ENCODE data around the gene FBXO42.

Gene FBXO42

DNA sequence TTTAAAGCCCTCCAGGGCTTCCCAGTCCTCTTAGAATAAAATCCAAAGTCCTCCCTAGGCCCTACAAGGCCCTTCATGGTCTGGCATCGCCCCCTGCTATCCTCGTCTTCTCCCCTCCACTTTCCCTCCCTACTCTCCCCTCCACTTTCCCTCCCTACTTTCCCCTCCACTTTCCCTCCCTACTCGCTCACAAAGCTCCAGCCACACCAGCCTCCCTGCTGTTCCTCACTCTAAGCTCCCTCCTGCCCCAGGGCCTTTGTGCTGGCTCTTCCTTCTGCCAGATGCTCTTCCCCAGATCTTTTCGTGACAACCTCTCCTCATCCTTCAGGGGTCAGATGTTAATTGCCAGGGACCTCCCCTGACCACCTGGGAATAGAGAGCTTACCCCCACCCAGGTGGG, 152.6 kb downstream of the FBXO42 start:
- DNase-seq: no peak

DNA sequence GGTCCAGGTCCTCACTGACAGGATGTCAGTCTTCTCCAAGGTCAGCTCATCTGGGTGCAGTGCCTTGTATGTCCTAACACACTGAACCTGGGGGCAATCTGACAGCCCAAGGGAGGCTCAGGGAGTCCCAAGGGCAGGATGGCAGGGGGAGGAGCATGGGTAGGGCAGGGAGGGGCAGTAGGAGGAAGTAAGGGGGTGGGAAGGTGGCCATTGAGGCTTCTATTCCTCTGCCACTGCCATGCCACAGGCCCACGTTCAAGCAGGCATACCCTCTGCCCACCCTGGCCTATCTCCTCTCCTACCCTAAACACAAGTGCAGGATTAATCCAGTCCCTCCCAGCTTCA, 153.2 kb downstream of the FBXO42 start:
- no peak for DNase-seq

DNA sequence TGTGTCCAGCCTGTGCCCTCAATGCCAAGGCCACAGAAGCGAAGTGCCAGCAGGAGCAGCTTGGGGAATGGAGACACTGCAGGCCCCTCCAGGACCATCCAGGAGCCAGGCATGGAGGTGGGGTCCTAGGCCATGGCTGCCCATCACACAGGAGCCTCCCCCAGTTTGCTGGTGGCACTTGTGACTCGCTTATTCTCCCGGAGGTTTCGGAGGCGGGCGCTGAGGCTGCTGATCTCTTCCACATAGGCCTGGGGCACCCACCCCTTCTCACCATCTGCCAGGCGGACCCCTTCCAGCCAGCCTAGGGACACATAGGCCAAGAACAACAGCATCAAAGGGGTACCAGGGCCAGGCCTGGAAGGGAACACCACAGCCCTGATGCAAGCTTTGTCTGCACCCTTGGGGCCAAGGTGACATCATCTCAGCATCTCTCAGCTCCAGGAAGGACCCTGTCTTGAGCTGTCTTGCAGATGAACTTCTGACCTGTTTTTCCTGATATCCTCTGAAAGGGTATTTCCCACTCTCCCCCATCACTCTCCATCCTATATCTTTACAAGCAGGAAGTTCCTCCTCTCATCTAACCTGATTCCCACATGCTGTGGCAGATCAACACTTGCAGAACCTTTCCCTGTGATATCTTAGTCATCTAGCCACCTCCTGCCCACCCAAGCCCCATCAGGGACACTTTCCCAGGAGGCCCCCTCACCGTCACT, 153.7 kb downstream of the FBXO42 start:
- DNase-seq: no peak

DNA sequence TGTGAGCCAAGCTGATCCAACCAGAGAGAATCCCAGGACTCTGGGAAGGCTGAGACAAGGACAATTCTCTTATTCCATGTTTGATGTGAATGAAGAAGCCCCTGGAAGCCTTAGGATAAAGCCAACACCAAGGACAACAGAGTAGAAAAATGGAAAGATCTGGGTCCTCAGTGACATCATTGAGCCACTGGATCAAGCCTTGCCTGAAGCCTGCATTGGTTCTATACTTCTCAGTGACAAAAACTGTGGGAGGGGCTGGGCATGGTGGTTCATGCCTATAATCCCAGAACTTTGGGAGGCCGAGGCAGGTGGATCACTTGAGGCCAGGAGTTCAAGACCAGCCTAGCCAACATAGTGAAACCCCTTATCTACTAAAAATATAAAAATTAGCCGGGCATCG, 155.4 kb downstream of the FBXO42 start:
- no peak for DNase-seq

Measured in CD4-positive, alpha-beta T cell treated with Interleukin-12 subunit alpha and Interleukin-12 subunit beta, for 1 hour (primary cell).